Urothelium cell line (cell line): ENCODE measurements around the gene SMG1.
"Not testable (repeated sequence)": the region's sequence is repeated elsewhere in the genome, so short reads cannot be mapped to it uniquely, and the experiment has no call there.

ENCODE experiments used
- DNase-seq: peaks from one replicate; pipeline ENCODE4 v3.0.0; 2011; ENCODE audit warnings: low spot score, mixed read lengths
- FAIRE-seq: peaks from 2 replicates; lab custom pipeline; 2011; peaks lifted over from hg19 to GRCh38; lab: Jason Lieb, UNC

Gene SMG1

GRCh38 chr16:18862891-18863290, 63.3 kb downstream of the SMG1 start:
- FAIRE-seq, DNase-seq: not testable (repeated sequence)

DNA sequence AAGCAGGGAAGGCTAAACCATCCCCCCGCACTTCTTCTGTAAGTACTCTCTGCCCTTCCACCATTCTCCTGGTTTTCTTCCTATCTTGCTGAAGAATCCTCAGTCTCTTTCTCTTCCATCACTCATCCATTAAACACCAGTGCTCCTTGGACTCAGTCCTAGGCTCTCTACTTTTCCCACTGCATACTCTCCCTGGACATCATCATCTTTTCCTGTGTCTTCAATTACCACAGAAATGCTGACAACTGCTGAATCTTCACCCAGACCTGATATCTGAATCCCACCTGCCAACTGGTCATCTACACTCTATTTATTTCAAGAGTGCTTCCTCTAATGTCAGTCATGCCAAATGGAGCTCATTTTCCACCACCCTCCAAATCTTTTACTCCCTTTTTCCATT, 71.0 kb downstream of the SMG1 start:
- FAIRE-seq: no peak
- no peak for DNase-seq

DNA sequence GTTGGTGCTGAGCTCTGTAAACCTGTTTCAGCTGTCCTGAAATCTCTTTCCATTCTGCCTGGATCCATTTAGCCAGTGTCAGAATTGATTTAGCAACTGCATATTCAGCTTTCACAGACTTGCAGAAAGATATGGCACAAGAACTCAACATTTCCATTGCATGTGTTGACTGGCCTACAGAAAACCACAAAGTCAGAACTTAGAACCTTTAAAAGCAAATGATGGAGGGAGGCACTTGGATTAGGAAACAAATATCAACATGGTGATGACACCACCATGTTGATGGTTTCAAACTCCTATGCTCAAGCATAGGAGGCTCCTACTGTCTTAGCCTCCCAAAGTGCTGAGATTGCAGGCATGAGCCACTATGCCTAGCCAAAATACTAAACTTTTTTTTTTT, 72.5 kb downstream of the SMG1 start:
- DNase-seq: no peak
- no peak for FAIRE-seq

- DNase-seq (no peak), FAIRE-seq (no peak)
Observed at GRCh38 chr16:18852647-18853046, 73.6 kb downstream of the SMG1 start.

DNA sequence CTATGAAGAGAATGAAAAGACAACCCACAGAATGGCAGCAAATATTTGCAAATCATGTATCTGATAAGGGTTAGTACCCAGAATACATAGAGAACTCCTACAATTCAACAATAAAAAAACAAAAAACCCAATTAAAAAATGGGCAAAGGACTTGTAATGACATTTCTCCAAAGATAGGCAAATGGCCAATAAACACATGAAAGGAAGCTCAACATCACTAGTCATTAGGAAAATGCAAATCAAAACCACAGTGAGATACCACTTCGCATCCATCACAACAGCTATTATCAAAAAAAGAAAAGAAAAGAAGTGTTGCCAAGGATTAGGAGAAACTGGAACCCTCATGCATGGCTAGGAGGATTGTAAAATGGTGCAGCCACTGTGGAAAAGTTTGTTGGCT, 79.8 kb downstream of the SMG1 start:
- no peak for DNase-seq
- FAIRE-seq: no peak

- FAIRE-seq (no peak), DNase-seq (no peak)
Observed at GRCh38 chr16:18842565-18842964, 83.6 kb downstream of the SMG1 start.

DNA sequence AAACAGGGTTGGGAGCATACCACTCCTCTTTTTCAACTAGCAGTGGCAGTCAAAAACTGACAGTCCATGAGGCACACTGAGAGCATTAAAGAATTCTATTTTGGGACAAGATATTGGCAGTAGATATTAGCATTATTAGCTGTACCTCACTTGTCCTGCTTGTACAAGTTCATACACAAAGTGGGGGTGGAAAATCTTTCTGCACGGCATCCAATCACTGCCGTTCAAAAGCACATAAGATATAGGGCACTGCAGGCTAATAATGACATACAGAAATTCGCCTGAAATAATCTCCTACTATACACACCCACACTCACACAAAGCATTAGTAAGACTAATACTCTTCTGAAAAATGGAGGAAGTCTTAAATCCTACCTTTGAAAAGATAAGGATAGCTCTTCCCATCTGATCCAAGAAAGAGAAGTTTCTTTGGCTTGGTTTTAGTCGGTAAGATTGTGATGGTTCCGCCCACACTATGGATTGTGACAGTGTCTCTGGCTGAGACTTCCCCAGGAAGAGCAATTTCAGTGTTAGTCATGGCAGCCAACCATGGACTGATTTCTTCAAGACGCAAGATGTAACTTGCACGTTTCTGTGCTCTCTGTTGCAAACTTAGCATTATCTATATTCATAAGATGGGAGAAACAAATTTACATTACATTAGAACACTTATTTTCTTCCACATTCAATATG, 84.2 kb downstream of the SMG1 start:
- no peak for FAIRE-seq
- DNase-seq: no peak

DNA sequence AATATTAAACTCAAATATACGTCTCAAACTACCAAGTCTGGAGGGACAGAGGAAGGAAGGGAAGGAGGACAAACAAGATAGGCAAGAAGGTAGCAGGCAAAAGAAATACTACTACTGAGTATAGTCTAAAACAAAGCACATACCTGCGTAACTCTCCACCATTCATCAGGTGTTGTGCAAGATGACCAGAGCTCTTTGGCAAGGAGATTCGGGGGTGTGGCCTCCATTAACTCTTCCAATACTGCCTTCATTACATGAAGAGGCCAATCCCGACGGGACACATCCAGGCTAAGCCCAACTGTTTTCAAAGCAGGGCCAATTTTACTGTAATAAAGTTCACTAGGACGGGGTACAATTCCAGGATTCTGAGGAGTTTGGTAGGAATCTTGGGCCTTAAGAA, 86.7 kb downstream of the SMG1 start:
- FAIRE-seq: no peak
- DNase-seq: no peak

- DNase-seq: no peak
- FAIRE-seq: no peak
Observed at GRCh38 chr16:18836702-18837101, 89.5 kb downstream of the SMG1 start.

GRCh38 chr16:18834864-18835263, 91.3 kb downstream of the SMG1 start:
- no peak for FAIRE-seq

GRCh38 chr16:18833707-18834505, 92.3 kb downstream of the SMG1 start:
- DNase-seq: no peak
- FAIRE-seq: no peak

More at GRCh38 chr16:18834864-18835263, 91.3 kb downstream of the SMG1 start:
- no peak for DNase-seq

- DNase-seq: no peak
- no peak for FAIRE-seq
Observed at GRCh38 chr16:18832613-18833012, 93.6 kb downstream of the SMG1 start.

- DNase-seq (no peak), FAIRE-seq (no peak)
Observed at GRCh38 chr16:18832006-18832405, 94.2 kb downstream of the SMG1 start.

DNA sequence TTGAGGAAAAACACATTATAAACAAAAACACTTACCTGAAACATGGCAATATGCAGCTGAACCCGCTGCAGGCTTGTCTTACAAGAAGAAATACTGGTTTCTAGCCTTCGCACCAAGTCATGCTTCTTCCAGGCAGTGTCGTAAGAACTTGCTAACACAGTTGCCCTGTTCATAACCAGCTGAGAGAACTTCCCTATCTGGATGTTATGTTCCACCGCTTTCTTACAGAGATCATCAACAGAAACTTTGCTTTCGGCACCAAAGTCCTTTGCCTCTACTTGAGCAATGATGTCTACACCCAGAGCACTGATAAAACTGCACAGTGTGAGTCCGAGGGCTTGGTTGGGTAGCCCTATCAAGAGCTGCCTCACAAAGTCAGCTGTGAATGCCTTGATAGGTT, 97.0 kb downstream of the SMG1 start:
- FAIRE-seq (no peak), DNase-seq (no peak)

GRCh38 chr16:18827890-18828289, 98.3 kb downstream of the SMG1 start:
- DNase-seq: no peak
- FAIRE-seq: no peak

- DNase-seq (no peak), FAIRE-seq (no peak)
Observed at GRCh38 chr16:18816286-18816685, 109.9 kb downstream of the SMG1 start.

GRCh38 chr16:18811925-18812324, 114.3 kb downstream of the SMG1 start:
- DNase-seq: no peak
- no peak for FAIRE-seq

DNA sequence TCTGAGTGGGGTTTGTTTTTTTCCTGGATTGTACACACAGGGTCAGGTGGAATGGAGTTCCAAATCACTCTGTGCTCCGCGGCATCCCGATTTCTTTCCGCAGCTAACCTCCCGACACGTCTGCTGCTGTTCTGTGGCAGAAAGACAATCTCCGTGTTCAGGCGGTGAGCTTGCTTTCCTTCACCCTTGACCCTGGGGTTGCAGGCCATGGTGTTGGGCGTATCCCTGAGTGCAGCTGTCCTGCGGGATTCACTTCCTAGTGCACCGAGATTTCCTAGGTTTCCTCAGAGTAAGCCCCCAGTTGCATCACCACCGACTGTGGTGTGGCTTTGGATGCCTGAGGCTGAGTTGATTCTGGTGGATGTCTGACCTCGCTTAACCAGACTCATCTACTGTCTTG, 117.0 kb downstream of the SMG1 start:
- FAIRE-seq (no peak), DNase-seq (no peak)

DNA sequence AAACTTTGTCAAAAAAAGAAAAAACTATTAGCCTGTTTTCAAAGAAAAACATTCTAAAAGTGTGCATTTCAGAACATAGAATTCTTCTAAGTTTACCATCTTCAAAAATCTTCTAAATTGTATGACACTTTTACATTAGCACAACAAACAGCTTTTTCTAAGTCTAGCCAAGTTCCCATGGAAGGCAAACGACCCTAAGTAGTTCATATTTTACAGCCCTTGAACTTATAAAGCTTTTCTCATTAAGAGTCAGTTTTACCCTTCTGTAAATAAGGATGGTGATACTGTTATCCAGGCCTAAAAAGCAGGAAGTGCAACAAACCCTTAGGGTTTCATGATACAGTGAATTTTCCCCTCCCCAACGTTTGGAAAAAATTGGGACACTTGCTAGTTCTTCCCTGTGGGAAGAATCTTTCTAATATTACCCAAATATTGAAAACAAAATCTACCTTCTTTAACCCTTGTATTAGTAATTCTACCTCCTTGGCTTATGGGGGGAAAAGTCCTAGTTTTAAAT, 120.9 kb downstream of the SMG1 start:
- no peak for DNase-seq
- no peak for FAIRE-seq

DNA sequence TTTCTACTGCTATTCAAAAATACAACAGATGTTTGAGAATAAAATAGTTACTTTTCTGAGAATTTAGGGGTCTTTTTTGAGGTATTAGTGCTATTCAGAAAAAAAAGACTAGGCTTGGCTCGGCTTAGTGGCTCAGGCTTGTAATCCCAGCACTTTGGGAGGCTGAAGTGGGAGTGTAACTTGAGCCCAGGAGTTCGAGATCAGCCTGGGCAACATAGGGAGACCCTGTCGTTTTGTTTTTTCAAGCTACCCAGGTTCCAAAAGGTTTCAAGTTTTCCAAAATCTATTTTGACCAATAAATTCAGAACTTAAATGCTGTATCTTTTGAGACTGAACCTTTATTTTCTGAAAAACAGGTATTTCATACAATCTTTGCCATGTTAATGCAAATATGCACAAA, 121.7 kb downstream of the SMG1 start:
- FAIRE-seq: no peak
- no peak for DNase-seq

DNA sequence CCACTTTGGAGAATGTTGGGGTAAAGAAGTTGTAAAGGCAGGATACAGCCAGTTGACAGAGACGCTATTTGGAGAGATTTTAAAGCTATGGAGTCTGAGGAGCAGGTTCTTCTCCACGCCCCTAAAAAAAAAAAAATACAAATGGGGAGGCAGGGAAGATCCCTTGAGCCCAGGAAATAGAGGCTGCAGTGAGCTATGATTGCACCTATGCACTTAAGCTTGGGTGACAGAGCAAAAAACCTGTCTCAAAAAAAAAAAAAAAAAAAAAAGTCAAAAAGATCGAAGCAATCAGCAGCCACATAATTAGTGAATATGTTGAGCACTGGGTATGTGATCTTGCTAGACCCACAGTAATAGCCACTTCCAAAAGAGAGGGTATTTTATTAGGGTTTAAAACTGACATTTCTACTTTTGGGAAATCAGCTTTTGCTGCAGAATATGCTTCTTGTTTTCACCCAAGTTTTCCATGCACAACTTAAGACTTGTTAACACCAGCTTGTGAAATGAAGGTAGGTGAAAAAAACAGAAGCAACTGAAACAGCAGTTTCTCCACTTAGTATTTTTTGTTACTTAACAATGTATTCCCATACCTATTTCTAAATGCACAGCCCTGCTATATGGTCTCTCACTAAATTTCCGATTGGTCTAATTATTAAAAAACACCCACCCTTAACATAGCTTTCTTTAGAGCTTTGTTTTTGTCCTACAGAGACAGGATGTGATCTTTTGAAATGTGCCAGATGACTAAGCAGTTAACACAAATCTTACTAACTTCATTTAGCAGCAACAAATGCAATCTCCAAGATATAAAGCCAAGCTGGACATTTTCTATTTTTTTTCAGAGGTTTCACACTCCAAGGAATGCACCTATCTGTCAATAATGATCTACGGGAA, 122.4 kb downstream of the SMG1 start:
- FAIRE-seq (no peak), DNase-seq (no peak)
